ENCODE results near the gene ARHGAP22.

ARHGAP22 gene

GRCh38 chr10:48633381-48634197 is 28.7 kb upstream of the ARHGAP22 start:
- DNase-seq (ENCODE audit: low read depth in 1 of 2, low spot score in 1 of 2), result no peak

GRCh38 chr10:48632166-48632565 is 27.3 kb upstream of the ARHGAP22 start:
- DNase-seq (ENCODE audit: low read depth in 1 of 2, low spot score in 1 of 2), result no peak

GRCh38 chr10:48627984-48628609 is 23.2 kb upstream of the ARHGAP22 start:
- DNase-seq (ENCODE audit: low read depth in 1 of 2, low spot score in 1 of 2), result no peak

- DNase-seq (ENCODE audit: low read depth in 1 of 2, low spot score in 1 of 2), result no peak
Observed at GRCh38 chr10:48626986-48627731, 22.3 kb upstream of the ARHGAP22 start.

- no peak for DNase-seq (ENCODE audit: low read depth in 1 of 2, low spot score in 1 of 2)
Observed at GRCh38 chr10:48626447-48626846, 21.6 kb upstream of the ARHGAP22 start.

- DNase-seq (ENCODE audit: low read depth in 1 of 2, low spot score in 1 of 2), result no peak
Observed at GRCh38 chr10:48625826-48626134, 20.9 kb upstream of the ARHGAP22 start.

- no peak for DNase-seq (ENCODE audit: low read depth in 1 of 2, low spot score in 1 of 2)
Observed at GRCh38 chr10:48623607-48624132, 18.8 kb upstream of the ARHGAP22 start.

GRCh38 chr10:48623009-48623408 is 18.1 kb upstream of the ARHGAP22 start:
- DNase-seq (ENCODE audit: low read depth in 1 of 2, low spot score in 1 of 2), result no peak

- DNase-seq (ENCODE audit: low read depth in 1 of 2, low spot score in 1 of 2), result no peak
Observed at GRCh38 chr10:48620719-48621118, 15.8 kb upstream of the ARHGAP22 start.

GRCh38 chr10:48616436-48616835 is 11.6 kb upstream of the ARHGAP22 start:
- DNase-seq (ENCODE audit: low read depth in 1 of 2, low spot score in 1 of 2), result no peak

GRCh38 chr10:48614481-48615390 is 9.9 kb upstream of the ARHGAP22 start:
- DNase-seq (ENCODE audit: low read depth in 1 of 2, low spot score in 1 of 2), result no peak

GRCh38 chr10:48613016-48613415 is 8.1 kb upstream of the ARHGAP22 start:
- DNase-seq (ENCODE audit: low read depth in 1 of 2, low spot score in 1 of 2), result no peak

GRCh38 chr10:48612236-48612943 is 7.5 kb upstream of the ARHGAP22 start:
- DNase-seq (ENCODE audit: low read depth in 1 of 2, low spot score in 1 of 2), result no peak

GRCh38 chr10:48611133-48611532 is 6.3 kb upstream of the ARHGAP22 start:
- DNase-seq (ENCODE audit: low read depth in 1 of 2, low spot score in 1 of 2), result no peak

GRCh38 chr10:48610585-48611093 is 5.8 kb upstream of the ARHGAP22 start:
- DNase-seq (ENCODE audit: low read depth in 1 of 2, low spot score in 1 of 2), result no peak

GRCh38 chr10:48609899-48610584 is 5.2 kb upstream of the ARHGAP22 start:
- DNase-seq (ENCODE audit: low read depth in 1 of 2, low spot score in 1 of 2), result no peak

GRCh38 chr10:48609441-48609840 is 4.6 kb upstream of the ARHGAP22 start:
- no peak for DNase-seq (ENCODE audit: low read depth in 1 of 2, low spot score in 1 of 2)

GRCh38 chr10:48608976-48609375 is 4.1 kb upstream of the ARHGAP22 start:
- no peak for DNase-seq (ENCODE audit: low read depth in 1 of 2, low spot score in 1 of 2)

GRCh38 chr10:48608279-48608681 is 3.4 kb upstream of the ARHGAP22 start:
- DNase-seq (ENCODE audit: low read depth in 1 of 2, low spot score in 1 of 2), result peak in 1 of 2 donors; percentile 8

All from activated CD4-positive, alpha-beta T cell treated with anti-CD3 and anti-CD28 coated beads, Interleukin-2, amount 50 U/mL, for 24 hours (primary cell).